Endothelial cell (in vitro differentiated cells): ENCODE results near the gene GNPTG. TPM values are rescaled to one million over a fixed set of nuclear protein-coding genes. Genes with fewer than 3 reads are reported as not detected.

ENCODE experiments used
- DNase-seq: peaks from one replicate; pipeline ENCODE4 v3.0.0; 2021; ENCODE audit warnings: low spot score
- H3K27ac Mint-ChIP-seq: one replicate; pipeline ENCODE4 v1.8.0; 2021; ENCODE audit warnings: mixed read lengths, inconsistent platforms; ENCODE audit not compliant: unreplicated experiment
- H3K27me3 Mint-ChIP-seq: one replicate; pipeline ENCODE4 v1.8.0; 2021; ENCODE audit warnings: mild to moderate bottlenecking, moderate library complexity, mixed read lengths, inconsistent platforms; ENCODE audit not compliant: unreplicated experiment
- H3K36me3 Mint-ChIP-seq: one replicate; pipeline ENCODE4 v1.8.0; 2021; ENCODE audit warnings: mild to moderate bottlenecking, low read depth, mixed read lengths, inconsistent platforms; ENCODE audit not compliant: unreplicated experiment
- H3K4me1 Mint-ChIP-seq: one replicate; pipeline ENCODE4 v1.8.0; 2021; ENCODE audit warnings: mild to moderate bottlenecking, mixed read lengths, inconsistent platforms; ENCODE audit not compliant: unreplicated experiment
- H3K4me3 Mint-ChIP-seq: one replicate; pipeline ENCODE4 v1.8.0; 2021; ENCODE audit warnings: mild to moderate bottlenecking, mixed read lengths, inconsistent platforms; ENCODE audit not compliant: unreplicated experiment
- H3K9me3 Mint-ChIP-seq: one replicate; pipeline ENCODE4 v1.8.0; 2021; ENCODE audit warnings: mixed read lengths, inconsistent platforms; ENCODE audit not compliant: unreplicated experiment
- total RNA-seq: library from RNA; stranded (reverse); fragmentation: NEBNext Ultra II Directional; extraction: Animal tissue kit (Norgen Biotek cat#: 25700); gene quantifications from one replicate; pipeline ENCODE4 v1.2.1, GENCODE V29; 2021; ENCODE audit not compliant: unreplicated experiment
- TF ChIP-seq, protein P1 (sequence below): fragments of 200-600 bp; sonication (generic); IDR thresholded peaks from one replicate; pipeline ENCODE4 v1.5.0; 2021; ENCODE audit warnings: antibody characterized with exemption; ENCODE audit not compliant: unreplicated experiment

Gene GNPTG
- total RNA-seq, 1 donor from 2014 or later, result 47.9 TPM

DNA sequence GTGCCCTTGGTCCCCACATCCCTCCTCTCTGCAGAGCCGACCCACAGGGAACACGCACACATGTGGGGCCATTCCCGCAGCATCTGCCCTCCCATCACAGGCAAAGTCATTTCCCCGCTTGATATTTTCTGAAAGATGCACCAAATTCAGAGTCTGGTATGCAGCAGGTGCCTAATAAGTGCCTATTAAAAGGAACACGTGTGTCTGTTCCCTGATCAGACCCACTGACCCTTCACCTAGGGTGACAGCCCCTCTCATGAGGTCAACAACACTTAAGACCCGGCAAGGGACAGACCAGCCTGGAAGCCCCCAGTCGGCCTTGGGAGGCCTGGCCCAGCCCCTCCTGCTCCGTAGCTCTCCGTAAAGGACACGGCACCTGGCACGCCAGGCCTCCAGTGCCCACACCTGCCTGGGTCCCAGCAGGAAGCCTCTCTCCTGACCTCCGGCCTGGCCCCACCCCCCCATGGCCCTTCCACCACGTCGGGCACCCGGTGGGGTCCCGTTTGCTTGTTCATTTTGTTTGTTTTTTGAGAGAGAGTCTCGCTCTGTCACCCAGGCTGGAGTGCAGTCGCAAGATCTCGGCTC lies 42.7 kb downstream of the GNPTG start:
- Mint-ChIP-seq H3K27me3 (no peaks in the 10 kb centered on the region), H3K4me3 (no peak overlapping the region), H3K27ac (no peak overlapping the region), H3K9me3 (no peaks in the 10 kb centered on the region), H3K4me1 (no peaks in the 10 kb centered on the region), H3K36me3 (peaks cover 11% of the 10 kb centered on the region)
- TF ChIP-seq, protein P1, sequence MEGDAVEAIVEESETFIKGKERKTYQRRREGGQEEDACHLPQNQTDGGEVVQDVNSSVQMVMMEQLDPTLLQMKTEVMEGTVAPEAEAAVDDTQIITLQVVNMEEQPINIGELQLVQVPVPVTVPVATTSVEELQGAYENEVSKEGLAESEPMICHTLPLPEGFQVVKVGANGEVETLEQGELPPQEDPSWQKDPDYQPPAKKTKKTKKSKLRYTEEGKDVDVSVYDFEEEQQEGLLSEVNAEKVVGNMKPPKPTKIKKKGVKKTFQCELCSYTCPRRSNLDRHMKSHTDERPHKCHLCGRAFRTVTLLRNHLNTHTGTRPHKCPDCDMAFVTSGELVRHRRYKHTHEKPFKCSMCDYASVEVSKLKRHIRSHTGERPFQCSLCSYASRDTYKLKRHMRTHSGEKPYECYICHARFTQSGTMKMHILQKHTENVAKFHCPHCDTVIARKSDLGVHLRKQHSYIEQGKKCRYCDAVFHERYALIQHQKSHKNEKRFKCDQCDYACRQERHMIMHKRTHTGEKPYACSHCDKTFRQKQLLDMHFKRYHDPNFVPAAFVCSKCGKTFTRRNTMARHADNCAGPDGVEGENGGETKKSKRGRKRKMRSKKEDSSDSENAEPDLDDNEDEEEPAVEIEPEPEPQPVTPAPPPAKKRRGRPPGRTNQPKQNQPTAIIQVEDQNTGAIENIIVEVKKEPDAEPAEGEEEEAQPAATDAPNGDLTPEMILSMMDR, result no peak
- DNase-seq, result no peak

DNA sequence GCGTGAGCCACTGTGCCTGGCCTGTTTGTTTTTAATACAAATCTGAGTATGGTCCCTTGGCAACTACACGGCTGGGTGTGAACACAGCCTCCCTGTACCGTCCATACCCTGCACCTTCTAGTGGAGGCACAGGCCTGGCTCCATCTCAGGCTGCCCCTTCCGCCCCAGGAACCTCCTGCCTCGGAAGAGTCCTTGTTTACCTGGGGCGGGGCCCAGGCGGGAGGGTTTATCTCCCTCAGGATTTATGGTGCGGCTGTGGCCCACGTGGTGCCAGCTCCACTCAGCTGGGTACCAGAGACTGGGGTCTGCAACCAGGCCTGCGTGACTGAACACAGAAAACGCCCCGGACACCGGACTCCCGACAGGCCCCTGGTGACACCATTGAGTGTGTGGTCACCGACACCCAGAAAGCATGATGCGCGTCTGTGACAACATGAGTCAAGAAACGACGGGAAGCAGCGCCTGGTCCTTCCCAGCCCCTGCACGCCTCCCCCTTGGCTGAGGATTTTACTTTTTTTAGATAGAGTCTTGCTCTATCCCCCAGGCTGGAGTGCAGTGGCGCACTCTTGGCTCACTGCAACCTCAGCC lies 43.8 kb downstream of the GNPTG start:
- peaks cover 2% of the 10 kb centered on the region for H3K27me3 Mint-ChIP-seq
- H3K27ac Mint-ChIP-seq, result no peak overlapping the region
- H3K4me3 Mint-ChIP-seq, result no peak overlapping the region
- no peak for DNase-seq
- no peaks in the 10 kb centered on the region for H3K4me1 Mint-ChIP-seq
- peaks cover 6% of the 10 kb centered on the region for H3K36me3 Mint-ChIP-seq
- H3K9me3 Mint-ChIP-seq, result no peaks in the 10 kb centered on the region
- TF ChIP-seq, protein P1, result no peak

DNA sequence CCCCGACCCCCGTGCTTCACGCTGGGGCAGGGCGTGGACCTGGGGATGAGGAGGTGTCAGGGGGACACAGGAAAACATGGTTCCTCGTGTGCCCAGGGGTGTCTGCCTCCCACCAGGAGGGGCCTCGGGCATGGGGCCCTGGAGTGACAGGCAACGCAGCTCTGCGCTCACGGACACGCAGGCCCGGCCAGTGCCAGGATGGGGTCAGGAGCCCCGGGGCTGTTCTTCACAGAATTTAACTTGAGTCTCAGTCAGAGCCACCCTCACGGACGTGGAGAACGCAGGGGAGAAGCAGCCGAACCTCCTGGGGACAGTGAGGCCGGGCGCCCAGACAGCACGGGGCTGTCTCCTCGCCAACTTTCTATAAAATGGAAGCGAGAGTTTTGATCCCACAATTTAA lies 46.0 kb downstream of the GNPTG start:
- H3K9me3 Mint-ChIP-seq, result no peaks in the 10 kb centered on the region
- TF ChIP-seq, protein P1, result no peak
- no peak overlapping the region for H3K27ac Mint-ChIP-seq
- H3K4me3 Mint-ChIP-seq, result no peak overlapping the region
- H3K36me3 Mint-ChIP-seq, result peaks cover 12% of the 10 kb centered on the region
- H3K4me1 Mint-ChIP-seq, result no peaks in the 10 kb centered on the region
- DNase-seq, result no peak
- H3K27me3 Mint-ChIP-seq, result peaks cover 2% of the 10 kb centered on the region

DNA sequence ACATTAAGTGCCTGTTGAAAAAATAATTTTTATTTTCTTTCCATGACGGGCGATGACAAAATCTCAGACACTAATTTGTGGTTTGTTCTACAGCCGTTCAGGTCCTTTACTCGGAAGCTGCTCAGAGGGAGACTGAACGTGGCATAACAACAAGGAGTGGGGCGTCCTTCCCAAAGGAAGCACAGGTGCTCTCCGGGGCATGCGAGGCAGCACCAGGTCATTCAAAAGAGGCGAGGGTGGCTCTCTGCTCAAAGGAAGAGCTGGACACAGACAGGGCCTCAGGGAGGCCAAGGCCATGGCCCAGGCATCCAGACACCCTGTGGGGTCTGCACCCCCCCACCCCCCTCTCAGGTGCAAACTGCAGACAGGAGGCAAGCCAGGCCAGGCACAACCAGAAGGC lies 46.6 kb downstream of the GNPTG start:
- no peaks in the 10 kb centered on the region for H3K4me1 Mint-ChIP-seq
- H3K27me3 Mint-ChIP-seq, result peaks cover 4% of the 10 kb centered on the region
- TF ChIP-seq, protein P1, result no peak
- no peaks in the 10 kb centered on the region for H3K9me3 Mint-ChIP-seq
- peaks cover 14% of the 10 kb centered on the region for H3K36me3 Mint-ChIP-seq
- H3K4me3 Mint-ChIP-seq, result peak overlapping the region; percentile 18
- DNase-seq, result no peak
- H3K27ac Mint-ChIP-seq, result no peak overlapping the region

DNA sequence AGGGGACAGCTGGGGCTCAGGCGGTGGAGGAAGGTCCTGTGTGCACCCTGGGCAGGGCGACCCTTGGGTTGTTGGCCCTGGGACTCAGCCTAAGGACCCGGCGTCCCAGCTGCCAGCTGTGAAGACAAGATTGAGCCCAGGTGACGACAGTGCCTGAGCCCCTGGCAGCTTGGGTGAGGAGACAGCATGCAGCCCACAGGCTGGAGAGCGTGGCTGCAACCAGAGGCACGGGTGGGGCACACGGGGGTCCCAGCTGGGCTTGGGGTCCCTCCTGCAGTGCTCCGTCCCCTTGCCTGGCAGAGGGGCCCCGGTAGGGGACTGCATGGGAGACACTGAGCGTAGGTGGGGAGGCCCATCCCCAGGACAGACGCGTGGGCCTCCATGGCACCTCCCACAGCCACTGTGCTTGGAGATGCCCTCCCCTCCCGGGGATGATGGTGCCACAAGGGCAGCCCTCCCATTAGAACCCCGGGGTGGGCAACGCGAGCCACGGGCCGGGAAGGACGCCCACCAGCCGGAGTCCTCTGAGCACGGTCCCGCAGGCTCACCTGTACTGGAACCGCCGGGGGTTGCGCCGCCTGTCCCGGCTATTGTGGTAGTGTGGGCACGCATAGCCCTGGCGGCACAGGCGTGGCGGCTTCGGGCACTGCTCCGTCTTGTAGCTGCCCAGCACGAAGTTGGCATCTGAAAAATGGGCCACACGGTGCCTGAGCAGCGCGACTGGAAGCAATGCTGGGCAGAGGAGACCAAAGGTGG lies 47.3 kb downstream of the GNPTG start:
- Mint-ChIP-seq H3K36me3 (peaks cover 15% of the 10 kb centered on the region), H3K27ac (no peak overlapping the region)
- no peak for DNase-seq

More for the DNA sequence above, 47.3 kb downstream of the GNPTG start:
- TF ChIP-seq, protein P1, result no peak
- no peaks in the 10 kb centered on the region for H3K9me3 Mint-ChIP-seq
- no peak overlapping the region for H3K4me3 Mint-ChIP-seq
- H3K4me1 Mint-ChIP-seq, result no peaks in the 10 kb centered on the region
- H3K27me3 Mint-ChIP-seq, result peaks cover 5% of the 10 kb centered on the region
